ENCODE data around the gene BRSK2. TPM values are rescaled to one million over a fixed set of nuclear protein-coding genes. Genes with fewer than 3 reads are reported as not detected.
A peak's percentile ranks its signal among the peaks of the same experiment; 100 is the strongest.

BRSK2 gene
- total and polyA plus RNA-seq, 9 of the 15 experiments (the other 6 are each of a cell fraction or from before 2014, with no cell fraction given) = 0.06 to 0.52 (median 0.18) TPM; not detected in 5

- TF ChIP-seq RBFOX2 (IDR thresholded peaks at IDR 0.05; ENCODE audit: low read depth, low read length) = 0 out of 2 replicates have a peak, but pooled peaks have one; percentile 14
- TF ChIP-seq CC2D1A (IDR thresholded peaks at IDR 0.05) = no peak
Observed at GRCh38 chr11:1438261-1438966, 48.7 kb downstream of the BRSK2 start.

GRCh38 chr11:1438967-1439330, 49.2 kb downstream of the BRSK2 start:
- H3K4me2 ChIP-seq (ENCODE audit: insufficient read depth, low read length) = no peak overlapping the region
- no peak overlapping the region for H3K4me3 ChIP-seq
- H3K9me1 ChIP-seq (ENCODE audit: control insufficient read depth, insufficient read depth, low read length) = no peaks in the 10 kb centered on the region
- no peak for ATAC-seq
- H3K9me3 ChIP-seq (replicated peaks; ENCODE audit: control insufficient read depth, insufficient read depth, low read depth, low read length) = no peaks in the 10 kb centered on the region
- peaks cover 0 to 63% of the 10 kb centered on the region in 2 experiments; a peak in 3 of 5 replicates for H3K4me1 ChIP-seq (replicated peaks in 1 of 2; ENCODE audit: control insufficient read depth in 2 of 2, insufficient read depth in 2 of 2, low read length in 2 of 2)
- H3K79me2 ChIP-seq (ENCODE audit: control insufficient read depth, insufficient read depth, low read length) = no peaks in the 10 kb centered on the region
- DNase-seq (ENCODE audit: extremely low read depth in 1 of 4, low spot score in 3 of 4) = no peak
- intact Hi-C loops (cut with micrococcal nuclease) = no loop called here
- CTCF ChIA-PET (ENCODE audit: low intra/inter-chr PET ratio) = no interaction called here
- 25% methylated on average over 10 of the region's 11 CpGs for WGBS (ENCODE audit: insufficient coverage, low coverage, missing lambda C conversion rate)
- H4K20me1 ChIP-seq (replicated peaks; ENCODE audit: control insufficient read depth, insufficient read depth, low read length) = peaks cover 8% of the 10 kb centered on the region; the same call in 1 of the 2 replicates
- H2AFZ ChIP-seq (ENCODE audit: low read depth, low read length) = no peak overlapping the region
- H3K9ac ChIP-seq (ENCODE audit: insufficient read depth in 1 of 2, low read depth in 2 of 2, low read length in 2 of 2) = no peak overlapping the region
- TF ChIP-seq HMG20B (CRISPR knock-in tag; IDR thresholded peaks at IDR 0.05) (no peak), MBD2 (IDR thresholded peaks at IDR 0.05; ENCODE audit: borderline replicate concordance, low read depth) (no peak), HOXB6 (CRISPR knock-in tag; IDR thresholded peaks at IDR 0.05; ENCODE audit: borderline replicate concordance) (no peak), MNT (conservative IDR thresholded peaks at IDR 0.05) (no peak), MCM2 (IDR thresholded peaks at IDR 0.05; ENCODE audit: low read depth) (no peak), IRF2 (CRISPR knock-in tag; IDR thresholded peaks at IDR 0.05) (no peak), ZSCAN32 (CRISPR knock-in tag; IDR thresholded peaks at IDR 0.05) (no peak)
- H3K36me3 ChIP-seq (ENCODE audit: control insufficient read depth, insufficient read depth, low read length) = no peaks in the 10 kb centered on the region
- peaks cover 0 to 12% of the 10 kb centered on the region in 2 experiments; a peak in 2 of 5 replicates for H3K27me3 ChIP-seq (ENCODE audit: control insufficient read depth in 2 of 2, insufficient read depth in 2 of 2, low read length in 2 of 2)
- no TSS peak for BruUV-seq (replicated peaks)
- no peak overlapping the region for H3K27ac ChIP-seq (ENCODE audit: extremely low read depth, low read depth, low read length)
- no peak for FAIRE-seq
- in situ Hi-C loops (cut with MboI) = no loop called here
- POLR2A ChIA-PET = interaction anchor here (0.7 kb wide), 1 partner anchor 216 kb away, joined by 3 read pairs; the partner anchor contains the start of gene MUC5B

More at GRCh38 chr11:1438261-1438966, 48.7 kb downstream of the BRSK2 start:
- Histone ChIP-seq H3K9ac (ENCODE audit: insufficient read depth in 1 of 2, low read depth in 2 of 2, low read length in 2 of 2) (0 out of 4 replicates have a peak overlapping the region, but pooled peaks of 1 of the 2 experiments have one; percentile 64), H3K4me1 (replicated peaks in 1 of 2; ENCODE audit: control insufficient read depth in 2 of 2, insufficient read depth in 2 of 2, low read length in 2 of 2) (peaks cover 0 to 65% of the 10 kb centered on the region in 2 experiments; a peak in 3 of 5 replicates), H3K36me3 (ENCODE audit: control insufficient read depth, insufficient read depth, low read length) (no peaks in the 10 kb centered on the region), H3K27ac (ENCODE audit: extremely low read depth, low read depth, low read length) (no peak overlapping the region), H2AFZ (ENCODE audit: low read depth, low read length) (no peak overlapping the region), H3K4me2 (ENCODE audit: insufficient read depth, low read length) (no peak overlapping the region), H3K27me3 (ENCODE audit: control insufficient read depth in 2 of 2, insufficient read depth in 2 of 2, low read length in 2 of 2) (peaks cover 0 to 6% of the 10 kb centered on the region in 2 experiments; a peak in 2 of 5 replicates), H4K20me1 (replicated peaks; ENCODE audit: control insufficient read depth, insufficient read depth, low read length) (peaks cover 5% of the 10 kb centered on the region; the same call in 1 of the 2 replicates), H3K4me3 (no peak overlapping the region), H3K79me2 (ENCODE audit: control insufficient read depth, insufficient read depth, low read length) (no peaks in the 10 kb centered on the region), H3K9me1 (ENCODE audit: control insufficient read depth, insufficient read depth, low read length) (no peaks in the 10 kb centered on the region), H3K9me3 (replicated peaks; ENCODE audit: control insufficient read depth, insufficient read depth, low read depth, low read length) (no peaks in the 10 kb centered on the region)
- intact Hi-C loops (cut with micrococcal nuclease) = no loop called here
- no TSS peak for BruUV-seq (replicated peaks)
- no peak for FAIRE-seq
- no peak for ATAC-seq
- POLR2A ChIA-PET = interaction anchor here (0.6 to 0.7 kb wide), 4 partner anchors 87 to 216 kb away, joined by 3 to 4 read pairs (median 3); partner anchors contain the start of gene MUC5B
- in situ Hi-C loops (cut with MboI) = no loop called here
- 16% methylated on average over 19 of the region's 19 CpGs for WGBS (ENCODE audit: insufficient coverage, low coverage, missing lambda C conversion rate)
- DNase-seq (ENCODE audit: extremely low read depth in 1 of 4, low spot score in 3 of 4) = no peak
- CTCF ChIA-PET (ENCODE audit: low intra/inter-chr PET ratio) = no interaction called here

Measured in K562 (cell line).